GM18511 (cell line): ENCODE data around the gene IP6K3.

Experiments
- ATAC-seq: cut with Tn5 transposase; IDR thresholded peaks from one replicate; pipeline ENCODE4 v1.9.1; 2021; ENCODE audit warnings: mild to moderate bottlenecking, moderate library complexity; ENCODE audit not compliant: unreplicated experiment

Gene IP6K3

DNA sequence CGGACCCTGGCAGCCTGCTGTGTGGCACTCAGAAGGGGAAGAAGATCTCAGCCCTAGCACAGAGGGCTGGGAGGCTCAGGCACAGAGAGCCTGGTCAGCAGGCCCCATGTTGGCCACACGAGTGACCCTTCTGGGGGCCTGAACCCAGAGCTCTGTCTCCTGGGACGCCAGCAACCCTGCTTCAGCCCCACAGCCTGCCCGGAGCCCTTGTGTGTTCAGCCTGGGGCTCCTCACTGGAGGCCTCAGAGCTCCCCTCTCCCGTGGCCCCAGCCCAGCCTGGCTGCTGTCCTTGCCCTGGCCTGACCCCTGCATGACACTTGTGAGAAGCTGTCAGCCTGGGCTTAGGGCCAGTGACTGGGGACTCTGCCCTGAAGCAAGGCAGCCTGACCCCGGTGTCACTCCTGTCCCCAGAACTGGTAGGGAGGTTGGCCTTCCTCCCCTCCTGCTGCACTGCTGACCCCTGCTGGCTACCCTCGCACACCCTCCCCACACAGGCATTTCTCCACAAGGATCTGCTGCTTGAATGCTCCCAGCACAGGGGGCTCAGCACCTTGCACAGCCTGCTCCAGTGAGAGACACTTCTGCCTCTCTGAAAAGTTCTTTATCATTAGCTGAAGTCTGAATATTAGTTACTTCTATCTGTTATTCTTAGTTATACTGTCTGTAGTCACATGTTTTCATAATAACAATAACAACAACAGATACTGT is 15.4 kb upstream of the IP6K3 start:
- ATAC-seq = no peak

DNA sequence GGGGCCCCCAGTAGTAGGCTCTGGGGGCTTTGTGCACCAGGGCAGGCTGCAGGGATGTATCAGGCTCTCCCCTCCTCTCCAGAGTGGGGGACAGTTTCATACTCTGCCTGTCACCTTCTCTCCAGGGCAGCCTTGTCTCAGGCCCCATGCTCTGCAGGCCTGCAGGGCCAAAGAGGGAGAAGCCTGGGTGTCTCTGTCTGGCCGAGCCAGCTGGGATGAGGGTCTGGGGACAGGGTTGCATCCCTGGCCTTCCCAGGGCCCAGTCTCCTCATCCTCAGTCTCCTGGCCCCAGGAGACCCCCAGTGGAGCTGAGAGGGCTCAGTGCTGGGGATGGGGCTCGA is 14.8 kb upstream of the IP6K3 start:
- ATAC-seq = no peak

GRCh38 chr6:33759887-33760629 is 13.4 kb upstream of the IP6K3 start:
- ATAC-seq = no peak

DNA sequence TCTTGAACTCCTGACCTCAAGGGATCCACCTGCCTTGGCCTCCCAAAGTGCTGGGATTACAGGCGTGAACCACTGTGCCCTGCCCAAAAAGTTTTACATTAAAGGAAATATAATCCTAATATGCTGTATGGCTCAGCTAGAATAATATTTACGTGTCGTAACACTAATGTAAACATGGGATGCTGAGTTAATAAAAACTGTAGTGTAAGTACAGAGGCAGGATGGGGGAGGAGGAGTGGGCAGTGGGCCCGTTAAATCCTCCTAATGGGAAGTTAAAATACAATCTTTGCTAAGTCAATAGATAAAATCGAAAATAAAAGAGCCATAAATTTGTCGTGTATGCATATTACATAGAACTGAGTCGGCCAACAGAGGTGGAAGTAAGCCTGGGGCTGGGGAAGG is 12.1 kb upstream of the IP6K3 start:
- no peak for ATAC-seq

- no peak for ATAC-seq
These were observed 11.2 kb upstream of the IP6K3 start for GRCh38 chr6:33757906-33758305.

DNA sequence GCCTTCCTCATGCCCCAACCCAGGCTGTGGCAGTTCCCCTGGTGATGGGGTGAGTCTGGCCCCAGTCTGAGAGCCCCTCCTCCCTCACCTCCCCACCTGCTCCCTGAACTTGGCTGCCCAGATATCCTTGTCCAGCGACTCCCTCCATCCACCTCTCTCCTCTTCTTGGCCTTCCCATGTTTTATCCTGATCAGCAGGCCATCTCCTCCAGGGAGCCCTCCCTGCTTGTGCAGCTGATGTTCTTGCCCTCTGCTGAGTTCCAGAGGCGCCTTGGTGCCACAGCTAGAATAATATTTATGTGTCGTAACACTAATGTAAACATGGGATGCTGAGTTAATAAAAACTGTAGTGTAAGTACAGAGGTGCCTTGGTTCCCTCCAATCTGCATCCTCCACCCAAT is 10.4 kb upstream of the IP6K3 start:
- no peak for ATAC-seq

DNA sequence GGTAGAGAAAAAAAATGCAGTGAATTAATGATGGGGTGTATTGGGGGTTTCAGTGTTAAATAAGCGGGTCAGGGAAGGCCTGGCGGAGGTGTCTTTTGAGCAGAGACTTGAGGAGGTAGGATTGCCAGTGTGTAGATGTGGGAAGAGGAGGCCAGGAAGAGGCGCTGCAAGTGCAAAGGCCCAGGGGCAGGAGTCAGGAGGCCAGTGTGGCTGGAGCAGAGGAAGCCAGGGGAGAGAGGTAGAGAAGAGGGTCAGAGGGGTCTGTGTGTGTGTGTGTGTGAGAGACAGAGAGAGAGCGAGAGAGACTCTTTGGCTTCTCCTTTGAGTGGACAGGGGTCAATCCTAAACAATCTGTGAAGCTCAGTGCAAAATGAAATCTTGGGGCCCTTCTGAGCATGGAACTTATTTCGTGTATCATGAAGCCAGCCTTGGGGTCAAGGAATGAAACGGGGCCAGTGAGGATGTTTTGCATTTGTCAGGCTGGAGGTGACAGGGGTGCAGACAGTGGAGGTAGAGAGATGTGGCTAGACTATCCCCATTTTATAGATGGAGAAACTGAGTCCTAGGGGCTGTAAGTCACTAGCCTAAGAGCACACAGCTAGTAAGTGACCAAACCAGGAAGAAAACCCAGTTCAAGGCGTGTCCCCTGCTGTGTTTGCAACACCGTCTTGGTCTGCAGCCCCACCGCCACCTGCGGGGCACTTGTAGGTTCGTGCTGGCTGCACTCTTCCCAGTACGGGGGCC is 9.7 kb upstream of the IP6K3 start:
- no peak for ATAC-seq

GRCh38 chr6:33755070-33755869 is 8.6 kb upstream of the IP6K3 start:
- no peak for ATAC-seq

GRCh38 chr6:33754222-33754621 is 7.5 kb upstream of the IP6K3 start:
- no peak for ATAC-seq

GRCh38 chr6:33752646-33753015 is 5.9 kb upstream of the IP6K3 start:
- ATAC-seq = no peak

GRCh38 chr6:33751771-33752645 is 5.3 kb upstream of the IP6K3 start:
- no peak for ATAC-seq

DNA sequence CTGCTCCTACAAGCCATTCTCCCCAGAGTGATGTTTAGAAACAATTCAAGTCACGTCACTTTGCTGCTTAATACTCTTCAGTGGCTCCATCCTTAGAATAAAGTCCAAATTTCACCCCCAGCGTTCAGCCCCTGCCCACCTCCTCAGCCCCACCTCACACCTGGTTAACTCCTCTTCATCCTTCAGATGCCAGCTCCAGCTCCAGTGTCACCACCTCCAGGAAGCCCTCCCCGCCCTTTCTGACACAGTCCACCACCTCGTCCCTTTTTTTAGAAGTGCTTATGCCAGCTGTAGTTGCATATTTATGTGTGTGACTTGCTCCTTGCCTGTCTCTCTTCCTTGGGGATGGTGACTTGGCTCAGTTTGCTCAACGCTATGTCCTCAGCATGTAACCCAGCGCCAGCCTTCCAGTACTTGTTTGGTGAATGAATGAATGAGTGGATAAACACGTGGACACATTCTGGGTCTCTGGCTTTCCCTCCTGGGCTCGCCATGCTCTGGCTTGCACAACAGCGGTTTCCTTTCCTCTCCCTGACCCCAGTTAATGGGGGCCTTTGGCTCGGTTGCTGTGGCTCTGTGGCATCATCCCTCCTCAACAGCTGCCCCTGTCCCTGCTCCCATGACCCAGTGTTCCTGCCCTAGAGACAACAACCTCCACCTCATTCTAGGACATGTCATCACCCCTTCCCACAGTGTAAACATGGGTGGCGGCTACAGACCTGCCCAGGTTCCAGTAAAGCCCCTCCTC is 3.7 kb upstream of the IP6K3 start:
- ATAC-seq = no peak

DNA sequence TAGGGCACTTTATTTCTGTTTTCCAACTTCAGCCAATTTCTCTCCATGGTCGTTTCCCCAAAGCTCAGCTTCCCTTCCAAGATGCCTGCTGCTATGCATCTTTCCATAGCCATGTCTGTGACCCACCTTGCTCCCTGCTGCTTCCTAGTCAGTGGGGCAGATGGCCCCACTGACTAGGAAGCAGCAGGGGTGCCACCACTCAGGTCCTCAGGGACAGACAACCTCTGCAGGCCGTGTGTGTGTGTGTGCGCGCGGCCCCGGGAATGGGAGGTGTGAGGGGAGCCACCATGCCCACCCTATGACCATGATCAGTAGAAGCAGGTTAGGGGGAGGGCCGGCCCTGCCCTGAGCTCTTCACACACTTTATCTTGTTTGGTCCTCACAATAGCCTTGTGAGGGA is 2.7 kb upstream of the IP6K3 start:
- no peak for ATAC-seq

DNA sequence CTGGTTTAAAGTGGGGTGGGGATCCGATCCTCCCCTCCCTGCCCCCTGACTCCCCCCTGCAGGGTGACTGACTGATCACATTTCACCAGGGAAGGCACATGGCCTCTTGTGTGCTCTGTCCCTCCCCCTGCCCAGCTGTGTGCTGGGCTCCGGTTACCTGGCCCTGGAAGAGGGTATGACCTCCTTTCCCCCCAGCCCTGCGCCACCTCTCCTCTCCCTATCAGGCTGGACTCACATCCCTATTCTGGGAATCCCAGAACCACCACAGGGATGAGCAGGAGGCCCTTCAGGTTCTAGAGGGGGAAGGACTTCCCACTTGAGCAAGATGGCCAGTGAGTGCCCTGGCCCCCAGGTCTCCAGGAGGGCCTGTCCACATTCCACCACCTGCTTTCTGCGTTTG is 2.1 kb upstream of the IP6K3 start:
- no peak for ATAC-seq

- no peak for ATAC-seq
These were observed 1.1 kb upstream of the IP6K3 start for GRCh38 chr6:33747823-33748222.

- no peak for ATAC-seq
These were observed 587 bp downstream of the IP6K3 start for GRCh38 chr6:33746036-33746600.

GRCh38 chr6:33745548-33745947 is 1.2 kb downstream of the IP6K3 start:
- no peak for ATAC-seq

- no peak for ATAC-seq
These were observed 1.7 kb downstream of the IP6K3 start for GRCh38 chr6:33744895-33745546.
